ENCODE measurements around the gene TNFRSF13B. TPM values are rescaled to one million over a fixed set of nuclear protein-coding genes. Genes with fewer than 3 reads are reported as not detected.
"Not testable (repeated sequence)": the region's sequence is repeated elsewhere in the genome, so short reads cannot be mapped to it uniquely, and the experiment has no call there.

Gene TNFRSF13B
- total and polyA plus RNA-seq, 2 donors, result 0.10 TPM; not detected in 1

DNA sequence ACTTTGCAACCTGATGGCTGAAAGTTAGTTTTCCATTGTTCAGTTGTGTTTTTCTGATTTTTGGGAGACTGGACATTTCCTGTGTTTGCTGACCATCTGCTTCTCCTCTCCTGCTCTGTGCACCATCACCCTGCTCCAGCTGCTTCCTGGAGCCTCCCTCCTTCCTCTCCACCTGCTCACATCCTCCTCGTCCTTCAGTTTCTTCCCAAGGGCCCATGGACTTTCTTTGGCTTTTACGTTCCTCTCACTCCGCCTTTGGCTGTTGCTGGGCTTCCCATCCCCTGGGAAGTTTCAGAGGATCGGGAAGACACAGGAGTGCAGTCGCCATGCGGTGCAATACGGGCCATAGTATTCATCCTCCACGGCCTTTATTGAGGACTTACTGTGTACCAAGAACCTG, 61.6 kb downstream of the TNFRSF13B start:
- Histone ChIP-seq H3K36me3 (ENCODE audit: insufficient read depth) (no peaks in the 10 kb centered on the region), H3K4me3 (ENCODE audit: low read depth, low read length) (no peak overlapping the region), H3K27ac (ENCODE audit: low read depth) (no peak overlapping the region), H3K4me1 (ENCODE audit: insufficient read depth) (no peaks in the 10 kb centered on the region)
- no peak for DNase-seq (ENCODE audit: extremely low spot score)
- 80% methylated on average over 8 of the region's 8 CpGs for WGBS

DNA sequence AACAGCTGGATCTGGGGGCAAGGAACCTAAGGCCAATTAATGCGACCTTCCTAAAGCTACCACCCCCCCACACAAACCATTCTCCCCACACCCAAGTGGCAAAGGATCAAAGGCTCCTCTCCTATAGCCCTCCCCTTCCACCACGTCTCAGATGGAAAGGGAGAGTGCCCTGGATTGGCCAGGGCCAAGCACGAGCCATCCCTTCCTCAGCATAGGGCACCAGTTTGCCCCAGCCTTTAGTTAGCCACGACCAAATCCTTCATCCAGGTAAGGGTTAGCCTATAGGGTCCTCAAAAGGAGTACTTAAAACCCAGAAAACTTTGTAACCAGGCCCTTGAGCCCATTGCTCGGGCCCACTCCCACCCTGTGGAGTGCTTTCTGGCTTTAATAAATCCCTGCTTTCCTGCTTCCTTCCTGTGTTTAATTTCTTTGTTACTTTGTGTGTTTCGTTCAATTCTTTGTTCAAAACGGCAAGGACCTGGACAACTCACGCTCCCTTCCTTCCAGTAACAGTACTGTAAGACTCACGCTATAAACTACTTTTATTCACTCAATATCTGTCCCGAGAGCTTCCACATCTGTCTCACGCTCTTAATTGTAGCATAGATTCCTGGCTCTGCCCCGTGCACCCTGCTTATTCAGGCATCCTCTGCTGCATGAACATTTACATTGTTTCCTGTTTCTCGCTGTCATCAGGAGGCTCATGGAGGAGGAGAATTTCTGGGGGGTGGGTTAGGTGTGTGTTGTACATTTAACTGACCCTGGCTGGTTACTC, 62.3 kb downstream of the TNFRSF13B start:
- H3K27ac ChIP-seq (ENCODE audit: low read depth), result no peak overlapping the region
- peak; percentile 6 for DNase-seq (ENCODE audit: extremely low spot score)
- no peaks in the 10 kb centered on the region for H3K4me1 ChIP-seq (ENCODE audit: insufficient read depth)
- no peaks in the 10 kb centered on the region for H3K36me3 ChIP-seq (ENCODE audit: insufficient read depth)
- whole genome bisulfite sequencing, result 47% methylated on average over 13 of the region's 13 CpGs
- no peak overlapping the region for H3K4me3 ChIP-seq (ENCODE audit: low read depth, low read length)

DNA sequence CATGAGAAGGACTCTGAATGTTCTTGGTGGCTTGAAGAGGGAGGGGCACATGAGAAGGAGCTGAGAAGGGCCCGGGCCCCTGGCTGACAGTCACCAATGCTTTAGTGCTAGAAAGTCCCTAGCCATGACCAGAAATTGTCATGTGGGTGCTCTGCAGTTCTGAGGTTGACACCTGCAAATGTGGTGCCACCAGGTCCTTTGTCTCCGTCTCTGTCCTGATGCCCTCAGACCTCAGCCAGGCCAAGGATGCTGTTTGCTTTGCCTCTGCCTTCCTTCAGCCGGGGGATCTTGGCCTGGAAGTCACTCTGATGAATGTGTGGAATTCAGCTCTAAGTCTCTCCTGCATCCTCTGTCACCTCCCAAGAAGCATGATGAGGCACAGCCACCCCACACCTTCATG, 63.6 kb downstream of the TNFRSF13B start:
- H3K36me3 ChIP-seq (ENCODE audit: insufficient read depth), result no peaks in the 10 kb centered on the region
- WGBS, result 89% methylated on average over 3 of the region's 3 CpGs
- no peak for DNase-seq (ENCODE audit: extremely low spot score)
- no peaks in the 10 kb centered on the region for H3K4me1 ChIP-seq (ENCODE audit: insufficient read depth)
- H3K4me3 ChIP-seq (ENCODE audit: low read depth, low read length), result no peak overlapping the region
- H3K27ac ChIP-seq (ENCODE audit: low read depth), result no peak overlapping the region

DNA sequence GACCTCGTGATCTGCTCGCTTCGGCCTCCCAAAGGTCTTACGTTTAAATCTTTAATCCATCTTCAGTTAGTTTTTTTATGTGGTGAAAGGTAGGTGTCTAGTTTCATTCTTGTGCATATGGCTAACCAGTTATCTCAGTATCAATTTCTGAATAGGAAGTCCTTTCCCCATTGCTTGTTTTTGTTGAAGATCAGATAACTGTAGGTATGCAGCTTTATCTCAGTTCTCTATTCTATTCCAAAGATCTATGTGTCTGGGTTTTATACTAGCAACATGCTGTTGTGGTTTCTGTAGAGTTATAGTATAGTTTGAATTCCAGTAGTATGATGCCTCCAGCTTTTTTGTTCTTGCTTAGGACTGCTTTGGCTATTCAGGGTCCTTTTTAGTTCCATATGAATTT, 65.2 kb downstream of the TNFRSF13B start:
- no peak overlapping the region for H3K27ac ChIP-seq (ENCODE audit: low read depth)
- no peaks in the 10 kb centered on the region for H3K36me3 ChIP-seq (ENCODE audit: insufficient read depth)
- DNase-seq (ENCODE audit: extremely low spot score), result no peak
- H3K4me3 ChIP-seq (ENCODE audit: low read depth, low read length), result no peak overlapping the region
- WGBS, result 55% methylated on average over 4 of the region's 4 CpGs
- H3K4me1 ChIP-seq (ENCODE audit: insufficient read depth), result no peaks in the 10 kb centered on the region

DNA sequence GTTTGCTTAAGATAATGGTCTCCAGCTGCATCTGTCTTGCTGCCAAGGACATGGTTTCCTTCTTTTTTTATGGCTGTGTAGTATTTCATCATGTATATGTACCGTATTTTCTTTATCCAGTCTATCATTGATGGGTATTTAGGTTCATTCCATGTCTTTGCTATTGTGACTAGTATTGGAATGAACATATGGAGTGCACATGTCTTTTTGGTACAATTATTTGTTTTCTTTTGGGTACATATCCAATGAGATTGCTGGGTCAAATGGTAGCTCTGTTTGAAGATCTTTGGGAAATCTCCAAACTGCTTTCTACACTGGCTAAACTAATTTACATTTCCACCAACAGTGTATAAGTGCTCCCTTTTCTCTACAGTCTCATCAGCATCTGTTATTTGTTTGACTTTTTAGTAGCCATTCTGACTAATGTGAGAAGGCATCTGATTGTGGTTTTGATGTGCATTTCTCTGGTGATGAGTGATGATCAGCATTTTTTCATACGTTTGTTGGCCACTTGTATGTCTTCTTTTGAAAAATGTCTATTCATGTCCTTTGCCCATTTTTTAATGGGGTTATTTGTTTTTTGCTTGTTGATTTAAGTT, 66.2 kb downstream of the TNFRSF13B start:
- no peak overlapping the region for H3K4me3 ChIP-seq (ENCODE audit: low read depth, low read length)

DNA sequence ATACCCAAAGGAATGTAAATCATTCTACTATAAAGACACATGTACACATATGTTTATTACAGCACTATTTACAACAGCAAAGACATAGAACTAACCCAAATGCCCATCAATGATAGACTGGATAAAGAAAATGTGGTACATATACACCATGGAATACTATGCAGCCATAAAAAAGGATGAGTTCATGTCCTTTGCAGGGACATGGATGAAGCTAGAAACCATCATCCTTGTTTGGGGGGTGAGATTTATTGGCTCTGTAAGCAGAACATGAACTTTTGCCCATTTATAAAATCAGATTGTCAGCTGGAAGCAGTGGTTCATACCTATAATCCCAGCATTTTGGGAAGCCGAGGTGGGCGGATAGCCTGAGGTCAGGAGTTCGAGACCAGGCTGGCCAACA, 68.8 kb downstream of the TNFRSF13B start:
- not testable (repeated sequence) for H3K4me1 ChIP-seq (ENCODE audit: insufficient read depth); DNase-seq (ENCODE audit: extremely low spot score); H3K36me3 ChIP-seq (ENCODE audit: insufficient read depth); H3K27ac ChIP-seq (ENCODE audit: low read depth); H3K4me3 ChIP-seq (ENCODE audit: low read depth, low read length)
- 88% methylated on average over 3 of the region's 3 CpGs for WGBS

More for the DNA sequence above, 66.2 kb downstream of the TNFRSF13B start:
- H3K4me1 ChIP-seq (ENCODE audit: insufficient read depth), result no peaks in the 10 kb centered on the region
- no peak overlapping the region for H3K27ac ChIP-seq (ENCODE audit: low read depth)
- 61% methylated on average over 2 of the region's 2 CpGs for WGBS
- DNase-seq (ENCODE audit: extremely low spot score), result no peak
- H3K36me3 ChIP-seq (ENCODE audit: insufficient read depth), result no peaks in the 10 kb centered on the region

DNA sequence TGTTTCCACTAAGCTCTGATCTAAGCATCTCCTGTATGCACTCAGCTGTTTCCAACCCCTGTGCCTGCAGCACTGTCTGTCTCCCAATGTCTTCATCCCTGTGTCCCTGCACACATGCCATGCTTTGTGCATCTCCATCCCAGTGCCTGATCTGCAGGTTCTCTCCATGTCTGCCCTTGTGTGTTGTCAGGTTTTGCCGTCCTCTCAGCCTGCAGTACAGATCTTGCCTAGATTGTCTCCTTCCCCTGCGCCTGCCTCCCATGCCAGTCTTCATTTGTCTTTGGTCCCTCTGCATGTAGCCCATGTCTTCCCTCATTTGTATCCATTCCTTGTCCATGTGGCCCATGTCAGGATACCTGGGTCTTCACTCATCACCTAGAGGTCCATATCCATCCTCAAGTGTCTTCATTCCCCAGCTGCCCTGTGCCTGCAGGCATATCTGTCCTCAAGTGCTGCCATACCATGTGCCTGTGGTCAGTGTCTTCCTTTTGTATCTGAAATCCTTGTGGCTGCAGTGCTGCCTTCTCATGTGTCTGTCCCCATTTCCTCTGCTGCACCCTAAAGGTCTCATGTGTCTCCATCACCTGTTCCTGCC, 71.5 kb downstream of the TNFRSF13B start:
- Histone ChIP-seq H3K4me1 (ENCODE audit: insufficient read depth) (no peaks in the 10 kb centered on the region), H3K4me3 (ENCODE audit: low read depth, low read length) (no peak overlapping the region), H3K36me3 (ENCODE audit: insufficient read depth) (no peaks in the 10 kb centered on the region), H3K27ac (ENCODE audit: low read depth) (no peak overlapping the region)
- WGBS, result 92% methylated on average over 2 of the region's 2 CpGs
- DNase-seq (ENCODE audit: extremely low spot score), result no peak

DNA sequence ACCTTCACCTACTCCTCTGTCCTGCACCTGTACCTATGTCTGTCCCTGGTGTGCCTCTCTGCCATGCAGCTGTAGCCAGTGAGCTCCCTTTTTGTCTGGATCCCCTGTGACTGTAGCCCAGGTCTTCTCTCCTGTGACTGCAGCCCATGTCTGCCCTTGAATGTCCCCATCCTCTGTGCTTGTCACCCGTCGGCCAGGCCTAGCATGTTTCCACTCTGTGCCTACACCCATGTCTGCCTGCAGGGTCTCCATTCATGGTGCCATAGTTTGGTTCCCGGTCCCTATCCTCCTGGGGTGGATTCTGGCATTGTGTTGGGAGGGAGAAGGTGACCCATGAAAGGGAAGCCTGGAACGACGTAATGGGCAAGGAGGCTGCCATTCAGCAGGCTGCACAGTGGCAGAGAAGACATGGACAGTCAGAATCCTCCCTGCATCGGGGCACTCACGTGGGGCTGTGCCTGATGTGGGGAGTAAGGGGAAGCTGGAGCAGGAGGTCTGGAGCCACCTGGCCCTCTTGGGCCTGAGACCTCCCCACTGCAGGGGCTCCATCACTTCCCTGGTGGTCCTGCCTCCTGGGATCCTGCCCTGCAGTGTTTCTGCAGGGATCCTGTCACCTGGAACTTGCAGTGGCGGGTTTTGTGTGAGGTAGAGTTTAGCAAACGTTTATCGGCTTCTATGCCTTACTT, 74.6 kb downstream of the TNFRSF13B start:
- WGBS, result 81% methylated on average over 10 of the region's 10 CpGs
- DNase-seq (ENCODE audit: extremely low spot score); H3K4me1 ChIP-seq (ENCODE audit: insufficient read depth); H3K4me3 ChIP-seq (ENCODE audit: low read depth, low read length); H3K36me3 ChIP-seq (ENCODE audit: insufficient read depth); H3K27ac ChIP-seq (ENCODE audit: low read depth): not testable (repeated sequence)

DNA sequence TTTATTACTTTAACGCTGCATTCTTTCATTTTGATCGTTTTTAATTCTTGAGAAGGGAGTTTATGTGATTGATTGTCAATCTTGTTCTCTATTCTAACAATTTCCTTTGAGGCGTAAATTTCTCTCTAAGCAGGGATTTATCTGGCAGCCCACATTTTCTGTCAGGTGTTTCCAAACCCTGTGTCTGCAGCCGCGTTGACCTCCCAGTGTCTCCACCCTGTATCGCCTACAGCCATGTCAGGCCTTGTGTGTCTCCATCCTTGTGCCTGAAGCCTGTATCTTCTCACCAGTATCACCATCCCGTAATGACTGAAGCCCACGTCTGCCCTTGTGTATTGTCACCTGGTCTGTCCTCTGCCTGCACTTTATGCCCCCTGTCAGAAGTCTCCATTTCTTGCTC, 75.7 kb downstream of the TNFRSF13B start:
- not testable (repeated sequence) for H3K27ac ChIP-seq (ENCODE audit: low read depth); H3K4me3 ChIP-seq (ENCODE audit: low read depth, low read length); H3K36me3 ChIP-seq (ENCODE audit: insufficient read depth); H3K4me1 ChIP-seq (ENCODE audit: insufficient read depth); DNase-seq (ENCODE audit: extremely low spot score)
- 86% methylated on average over 8 of the region's 8 CpGs for WGBS

DNA sequence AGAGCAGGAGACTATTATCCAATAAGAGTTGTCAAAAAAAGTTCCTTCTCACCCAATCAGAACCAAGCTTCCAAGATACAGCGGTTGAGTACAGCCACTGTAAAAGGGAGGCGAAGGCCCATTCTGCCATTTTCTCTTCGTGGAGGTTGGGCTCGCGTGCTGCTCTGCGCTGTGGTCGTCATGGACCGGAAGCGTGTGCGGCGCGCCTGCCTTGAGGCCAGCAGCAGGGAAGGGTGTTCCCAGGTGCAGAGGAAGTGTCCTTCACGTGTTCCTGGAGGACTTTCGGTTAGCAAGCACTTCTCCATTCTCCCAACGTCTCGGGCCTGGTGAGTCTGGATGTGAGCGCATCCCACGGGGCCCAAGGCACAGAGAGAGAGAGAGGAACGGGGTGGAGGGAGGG, 78.4 kb downstream of the TNFRSF13B start:
- H3K4me3 ChIP-seq (ENCODE audit: low read depth, low read length); H3K36me3 ChIP-seq (ENCODE audit: insufficient read depth); H3K4me1 ChIP-seq (ENCODE audit: insufficient read depth); DNase-seq (ENCODE audit: extremely low spot score); H3K27ac ChIP-seq (ENCODE audit: low read depth): not testable (repeated sequence)
- 91% methylated on average over 19 of the region's 19 CpGs for WGBS

DNA sequence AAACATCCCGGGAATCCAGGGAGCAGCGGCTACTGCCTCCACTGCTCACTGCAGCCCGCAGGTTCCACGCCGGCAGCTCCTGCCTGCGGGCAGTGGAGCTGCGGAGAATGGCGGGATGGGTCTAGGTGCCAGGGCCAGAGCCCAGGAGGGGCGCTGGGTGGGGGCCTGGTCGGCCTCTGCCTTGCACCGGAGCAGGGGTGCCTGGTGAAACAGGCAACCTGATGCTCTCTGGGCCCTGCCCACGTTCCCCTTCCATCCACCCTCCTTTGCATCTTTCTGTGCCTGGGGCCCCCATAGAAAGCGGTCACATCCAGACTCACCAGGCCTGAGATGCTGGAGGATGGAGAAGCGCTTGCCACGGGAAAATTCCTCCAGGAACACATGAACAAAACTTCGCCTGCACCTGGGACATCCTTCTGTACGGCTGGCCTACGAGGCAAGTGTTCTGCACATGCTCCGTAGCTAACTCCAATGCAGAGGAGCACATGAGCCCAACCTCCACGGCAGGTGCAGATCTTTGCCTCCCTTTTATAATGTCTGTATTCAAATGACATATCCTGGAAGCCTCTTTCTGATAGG, 79.0 kb downstream of the TNFRSF13B start:
- H3K36me3 ChIP-seq (ENCODE audit: insufficient read depth); H3K4me1 ChIP-seq (ENCODE audit: insufficient read depth); H3K4me3 ChIP-seq (ENCODE audit: low read depth, low read length); DNase-seq (ENCODE audit: extremely low spot score); H3K27ac ChIP-seq (ENCODE audit: low read depth): not testable (repeated sequence)
- WGBS, result 88% methylated on average over 16 of the region's 20 CpGs

DNA sequence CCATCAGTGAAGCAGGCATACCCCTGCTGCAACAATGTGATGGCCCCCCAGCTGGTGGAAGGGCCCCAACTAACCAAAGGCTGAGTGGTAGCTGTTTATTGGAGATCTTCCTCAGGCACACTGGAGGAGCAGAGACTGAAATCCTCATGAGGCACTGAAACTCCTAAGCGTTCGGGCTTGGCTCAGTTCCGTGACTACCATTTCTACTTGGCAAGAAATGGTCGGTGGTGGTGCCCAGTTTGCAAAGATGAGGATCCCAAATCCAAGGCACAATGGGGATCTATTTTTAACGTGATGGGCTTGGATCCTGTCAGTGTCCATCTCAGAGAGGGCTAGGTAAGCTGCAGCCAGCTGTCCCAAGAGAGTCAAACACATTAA, 82.8 kb downstream of the TNFRSF13B start:
- 86% methylated on average over 5 of the region's 5 CpGs for WGBS
- no peak overlapping the region for H3K4me3 ChIP-seq (ENCODE audit: low read depth, low read length)
- no peaks in the 10 kb centered on the region for H3K4me1 ChIP-seq (ENCODE audit: insufficient read depth)
- DNase-seq (ENCODE audit: extremely low spot score), result no peak
- no peak overlapping the region for H3K27ac ChIP-seq (ENCODE audit: low read depth)
- no peaks in the 10 kb centered on the region for H3K36me3 ChIP-seq (ENCODE audit: insufficient read depth)
